GM18951 (cell line): Measurements from ENCODE around the gene OMG.

Experiments
- POLR2A ChIP-seq: IDR thresholded peaks from 4 replicates; pipeline ENCODE4 v1.6.1; 2011; ENCODE audit warnings: mild to moderate bottlenecking; ENCODE audit not compliant: insufficient read length, insufficient read depth; ENCODE audit errors: extremely low read depth
- in situ Hi-C: fragments of 300-500 bp; cut with MboI; formaldehyde crosslinking; loops from one replicate; pipeline ENCODE4 v1.12.0; 2022; ENCODE audit warnings: low sequenced_read_pairs, mixed read lengths, inconsistent platforms; ENCODE audit not compliant: unreplicated experiment

The OMG gene

GRCh38 chr17:31248986-31249834, 47.8 kb downstream of the OMG start:
- TF ChIP-seq POLR2A: no peak
- in situ Hi-C loops: no loop called here
